NT2/D1 (cell line): ENCODE data around the gene C8A.

Experiments
- SUZ12 ChIP-seq: IDR thresholded peaks from 2 replicates; pipeline ENCODE4 v1.6.1; 2011; ENCODE audit not compliant: insufficient read length, insufficient read depth; ENCODE audit errors: extremely low read depth
- YY1 ChIP-seq: IDR thresholded peaks from 2 replicates; pipeline ENCODE4 v1.6.1; 2011; ENCODE audit not compliant: insufficient read length, insufficient read depth
- ZNF274 ChIP-seq: IDR thresholded peaks from 2 replicates; pipeline ENCODE4 v1.6.1; 2011; ENCODE audit warnings: mild to moderate bottlenecking, low read depth, low read length

DNA sequence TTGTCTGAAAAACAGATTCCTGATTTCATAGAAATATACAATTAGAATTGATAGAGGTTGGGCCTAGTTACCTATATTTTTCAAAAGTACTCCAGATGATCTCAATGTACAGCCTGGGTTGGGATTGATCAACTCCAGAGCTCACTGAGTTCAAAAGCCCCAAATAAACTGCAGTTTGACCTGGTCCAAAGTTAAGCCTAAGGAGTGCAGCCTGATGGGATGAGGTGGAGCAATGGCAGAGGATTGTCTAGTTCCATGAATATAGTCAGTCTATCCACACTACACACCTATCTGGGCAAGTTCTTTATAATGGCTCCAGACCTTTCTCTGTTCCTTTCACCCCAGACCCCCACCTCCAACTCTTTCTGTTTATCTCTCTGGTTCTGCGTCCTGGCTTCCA is 49.2 kb downstream of the C8A start:
- TF ChIP-seq ZNF274 (no peak), YY1 (no peak), SUZ12 (no peak)
